Measurements from ENCODE around the gene TNNT3. TPM values are rescaled to one million over a fixed set of nuclear protein-coding genes. Genes with fewer than 3 reads are reported as not detected.
A peak's percentile ranks its signal among the peaks of the same experiment; 100 is the strongest.

TNNT3 gene
- polyA plus RNA-seq, 3 donors, result 9.7 to 12.5 (median 10.5) TPM

- DNase-seq, result no peak
Measured at GRCh38 chr11:1921574-1922141, 2.2 kb downstream of the TNNT3 start.

GRCh38 chr11:1922481-1923081 is 3.1 kb downstream of the TNNT3 start:
- DNase-seq, result no peak

GRCh38 chr11:1923201-1923956 is 3.9 kb downstream of the TNNT3 start:
- no peak for DNase-seq

- no peak for DNase-seq
Measured at GRCh38 chr11:1924181-1924580, 4.7 kb downstream of the TNNT3 start.

- DNase-seq, result no peak
Measured at GRCh38 chr11:1924646-1925372, 5.3 kb downstream of the TNNT3 start.

GRCh38 chr11:1925373-1926155 is 6.1 kb downstream of the TNNT3 start:
- no peak for DNase-seq

- no peak for DNase-seq
Measured at GRCh38 chr11:1926156-1927025, 6.9 kb downstream of the TNNT3 start.

- DNase-seq, result peak; percentile 34
Measured at GRCh38 chr11:1927026-1927847, 7.7 kb downstream of the TNNT3 start.

- no peak for DNase-seq
Measured at GRCh38 chr11:1927848-1928469, 8.5 kb downstream of the TNNT3 start.

GRCh38 chr11:1928470-1928890 is 9.0 kb downstream of the TNNT3 start:
- no peak for DNase-seq

- no peak for DNase-seq
Measured at GRCh38 chr11:1928891-1929541, 9.5 kb downstream of the TNNT3 start.

- DNase-seq, result no peak
Measured at GRCh38 chr11:1929621-1930461, 10.3 kb downstream of the TNNT3 start.

- no peak for DNase-seq
Measured at GRCh38 chr11:1930462-1930830, 10.9 kb downstream of the TNNT3 start.

- DNase-seq, result peak; percentile 29
Measured at GRCh38 chr11:1931341-1932104, 12.0 kb downstream of the TNNT3 start.

- DNase-seq, result no peak
Measured at GRCh38 chr11:1932105-1932480, 12.6 kb downstream of the TNNT3 start.

- no peak for DNase-seq
Measured at GRCh38 chr11:1932681-1933080, 13.2 kb downstream of the TNNT3 start.

All from renal pelvis (tissue), 4 donors.